Stimulated activated CD4-positive, alpha-beta T cell treated with anti-CD3 and anti-CD28 coated beads, Interleukin-15, amount 100 ng/mL, for 48 hours (primary cell): ENCODE measurements around the gene KDR.

Experiments used
- DNase-seq, 2 donors: peaks; one replicate each; pipeline ENCODE4 v3.0.0-alpha.2; 2020; ENCODE audit warnings: low read depth in 2 of 2

KDR gene

DNA sequence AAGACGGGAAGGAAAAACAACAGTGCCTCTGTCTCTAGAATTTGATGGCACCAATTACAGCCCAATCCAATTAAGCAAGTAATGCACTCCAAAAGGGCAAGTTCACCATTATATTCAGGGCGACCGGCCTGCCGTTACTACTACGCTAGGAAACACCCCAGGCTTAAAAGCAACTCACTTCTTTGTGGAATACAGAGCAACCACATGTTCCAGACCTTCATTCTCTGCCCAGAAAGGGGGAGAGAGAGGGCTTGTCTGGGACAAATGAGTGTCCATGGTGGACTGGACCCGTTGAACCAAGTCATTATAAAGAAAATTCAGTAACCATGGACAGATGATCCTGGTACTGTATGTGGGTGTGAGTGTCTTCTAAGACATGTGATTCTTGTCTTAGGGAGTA is 1.6 kb downstream of the KDR start:
- DNase-seq: no peak

DNA sequence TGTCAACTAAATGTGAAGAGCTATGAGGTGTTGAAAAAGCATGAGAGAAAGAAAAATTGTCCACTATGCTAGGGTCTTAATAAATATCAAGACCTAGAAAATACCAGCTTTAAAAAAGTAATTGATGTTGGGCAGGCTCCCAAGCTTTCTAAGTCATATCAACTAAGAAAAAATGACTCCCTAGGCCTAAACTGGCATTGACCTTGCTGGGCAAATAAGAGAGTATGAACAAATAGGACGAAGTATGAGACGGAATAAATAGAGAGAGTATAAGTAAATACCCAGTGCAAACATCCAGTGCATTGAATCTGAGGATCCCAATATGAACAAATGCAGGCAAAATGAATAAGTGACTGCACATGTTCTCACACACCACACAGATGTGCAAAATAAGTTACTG is 3.2 kb downstream of the KDR start:
- no peak for DNase-seq

DNA sequence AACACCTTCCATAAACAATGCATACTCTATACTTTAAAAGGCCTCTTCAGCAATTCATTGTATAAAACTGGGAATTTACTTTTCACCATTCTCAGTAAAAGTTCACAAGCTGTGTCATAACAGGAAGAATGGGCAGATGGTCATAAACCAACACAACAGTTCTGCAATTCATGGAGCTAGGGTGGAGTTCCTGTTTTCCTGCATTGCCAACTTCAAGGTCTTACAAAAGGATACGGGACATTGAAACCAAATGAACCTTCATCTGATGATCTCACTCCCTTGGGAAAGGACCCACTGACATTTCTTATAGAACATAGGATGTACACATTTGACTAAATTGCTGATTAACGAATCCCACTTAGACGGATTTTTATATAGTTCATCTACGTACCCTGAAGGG is 4.1 kb downstream of the KDR start:
- no peak for DNase-seq

DNA sequence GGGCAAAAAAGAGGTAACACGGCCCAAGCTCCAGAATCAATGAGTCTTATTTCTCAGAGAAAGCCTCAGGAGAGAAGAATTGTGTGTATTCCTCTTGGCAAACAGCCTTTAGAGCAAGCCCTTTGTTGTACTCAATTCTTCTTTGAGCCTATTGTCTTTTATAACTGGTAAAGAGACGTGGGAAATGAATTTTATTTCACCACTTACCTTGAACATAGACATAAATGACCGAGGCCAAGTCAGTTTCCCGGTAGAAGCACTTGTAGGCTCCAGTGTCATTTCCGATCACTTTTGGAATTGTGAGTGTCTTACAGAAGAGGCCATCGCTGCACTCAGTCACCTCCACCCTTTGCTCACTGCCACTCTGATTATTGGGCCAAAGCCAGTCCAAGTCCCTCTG is 7.0 kb downstream of the KDR start:
- no peak for DNase-seq

DNA sequence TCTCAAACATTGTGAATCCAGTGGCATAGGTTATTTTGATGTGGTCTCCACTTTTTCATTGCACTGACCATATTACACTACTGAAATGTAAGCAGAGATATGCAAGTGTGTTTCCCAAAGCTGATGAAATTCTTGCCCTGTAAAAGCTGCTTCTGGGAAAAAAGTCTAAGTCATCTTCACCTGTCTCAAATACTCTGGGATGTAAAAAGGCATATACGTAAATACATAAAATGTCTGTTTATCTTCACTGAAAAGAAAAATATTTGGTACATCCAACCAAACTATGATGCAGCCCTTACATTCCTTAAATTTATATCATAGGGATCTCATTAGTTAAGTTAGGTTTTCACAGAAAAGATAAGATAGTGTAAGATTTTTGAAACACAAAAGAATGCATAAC is 7.9 kb downstream of the KDR start:
- DNase-seq: no peak

DNA sequence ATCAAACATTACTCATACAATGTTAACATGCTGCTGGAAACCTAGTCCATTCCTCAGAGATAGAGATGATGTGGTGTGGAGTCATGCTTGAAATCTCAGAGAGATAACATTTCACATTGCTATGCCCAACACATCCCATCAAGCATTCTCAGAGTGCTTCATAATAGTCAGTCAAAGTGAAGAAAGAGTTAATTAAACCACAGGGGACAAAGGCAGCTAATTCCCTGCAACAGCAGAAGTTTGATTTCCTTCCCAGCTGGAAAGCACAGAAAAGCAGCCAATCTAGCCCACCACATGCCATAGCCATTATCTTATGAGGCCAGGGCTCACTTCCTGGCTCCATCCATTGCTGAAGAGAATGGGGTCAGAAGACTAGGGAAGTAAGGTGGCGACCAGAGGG is 8.9 kb downstream of the KDR start:
- DNase-seq: no peak

- no peak for DNase-seq
Observed at GRCh38 chr4:55111601-55112000, 13.8 kb downstream of the KDR start.

- DNase-seq: no peak
Observed at GRCh38 chr4:55110131-55110530, 15.3 kb downstream of the KDR start.

DNA sequence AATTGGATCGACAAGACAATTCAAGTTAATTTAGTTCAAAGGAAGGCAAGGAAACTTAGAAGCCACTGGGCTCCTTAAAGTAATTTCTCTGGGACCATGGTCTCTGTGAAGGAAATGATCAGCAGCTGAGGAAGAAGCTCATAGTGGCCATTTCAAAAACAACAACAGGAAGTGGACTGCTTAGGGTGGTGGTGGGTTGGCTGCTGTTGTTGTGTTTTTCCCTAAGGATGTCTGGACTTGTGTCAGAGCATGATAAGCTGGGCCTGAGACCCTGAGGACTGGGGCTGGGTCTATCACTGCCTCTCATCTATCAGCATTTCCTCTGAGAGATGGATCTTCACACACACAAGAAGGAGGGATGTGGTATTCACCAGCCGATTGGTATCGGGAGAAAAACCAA is 18.3 kb downstream of the KDR start:
- DNase-seq: no peak

- DNase-seq: no peak
Observed at GRCh38 chr4:55103224-55103623, 22.2 kb downstream of the KDR start.

GRCh38 chr4:55099816-55100215 is 25.6 kb downstream of the KDR start:
- no peak for DNase-seq

DNA sequence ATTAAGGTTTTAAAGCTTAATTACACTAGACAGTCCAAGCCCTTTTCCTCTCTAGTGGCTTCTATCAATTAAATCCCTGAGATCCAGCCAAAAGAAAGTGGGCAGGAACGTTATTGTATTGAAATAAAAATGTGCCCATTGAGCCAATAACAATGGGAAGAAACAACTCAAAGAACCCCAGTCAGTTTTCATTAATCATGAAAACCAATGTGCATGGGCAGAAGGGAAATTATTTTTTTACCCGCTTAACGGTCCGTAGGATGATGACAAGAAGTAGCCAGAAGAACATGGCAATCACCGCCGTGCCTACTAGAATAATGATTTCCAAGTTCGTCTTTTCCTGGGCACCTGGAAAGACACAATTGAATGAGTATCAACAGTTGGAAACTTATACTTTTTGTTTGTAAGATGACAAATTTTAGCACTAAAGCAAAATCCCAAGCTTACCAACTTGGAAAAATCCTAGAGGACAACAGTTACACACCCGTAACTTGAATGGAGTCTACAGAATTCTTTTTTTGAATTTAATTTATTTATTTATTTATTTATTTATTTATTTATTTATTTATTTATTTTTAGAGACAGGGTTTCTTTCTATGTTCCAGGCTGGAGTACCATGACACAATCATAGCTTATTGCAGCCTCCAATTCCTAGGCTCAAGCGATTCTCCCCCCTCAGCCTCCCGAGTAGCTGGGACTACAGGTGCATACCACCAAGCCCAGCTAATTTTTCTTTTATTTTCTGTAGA is 26.8 kb downstream of the KDR start:
- DNase-seq: no peak

GRCh38 chr4:55096619-55097018 is 28.8 kb downstream of the KDR start:
- no peak for DNase-seq

DNA sequence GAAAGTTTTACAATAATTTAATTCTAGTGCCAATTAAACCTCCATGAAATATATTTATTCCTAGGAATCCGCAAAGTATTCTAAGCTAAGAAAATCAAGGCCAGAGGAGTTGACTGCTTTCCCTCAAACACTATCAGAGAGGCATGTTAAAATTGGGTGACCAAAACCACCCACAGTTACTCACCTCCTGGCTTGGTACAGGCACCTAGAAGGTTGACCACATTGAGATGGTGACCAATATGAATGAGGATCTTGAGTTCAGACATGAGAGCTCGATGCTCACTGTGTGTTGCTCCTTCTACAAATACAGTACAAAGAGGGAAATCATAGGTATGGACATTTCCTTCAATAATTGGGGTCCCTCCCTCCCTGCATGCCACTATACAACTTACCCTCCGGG is 29.4 kb downstream of the KDR start:
- DNase-seq: no peak

GRCh38 chr4:55092504-55092903 is 32.9 kb downstream of the KDR start:
- no peak for DNase-seq

GRCh38 chr4:55089916-55090315 is 35.5 kb downstream of the KDR start:
- DNase-seq: no peak

DNA sequence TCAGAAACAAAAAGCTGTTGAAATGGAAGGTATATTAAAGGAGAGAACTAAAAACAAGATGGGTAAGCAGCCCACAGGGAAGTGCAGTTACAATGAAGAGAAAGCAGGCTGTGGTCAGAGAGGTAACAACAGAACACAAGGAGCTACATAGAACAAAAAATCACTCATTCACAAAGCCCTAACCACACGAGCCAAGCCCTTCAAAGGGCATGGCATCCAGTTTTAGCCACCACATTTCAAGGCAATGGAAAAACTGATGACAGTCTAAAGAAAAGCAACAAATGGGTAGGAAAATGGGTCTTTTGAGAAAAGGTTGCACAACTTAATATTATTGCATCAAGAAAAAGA is 37.5 kb downstream of the KDR start:
- no peak for DNase-seq

- no peak for DNase-seq
Observed at GRCh38 chr4:55087009-55087912, 38.1 kb downstream of the KDR start.

DNA sequence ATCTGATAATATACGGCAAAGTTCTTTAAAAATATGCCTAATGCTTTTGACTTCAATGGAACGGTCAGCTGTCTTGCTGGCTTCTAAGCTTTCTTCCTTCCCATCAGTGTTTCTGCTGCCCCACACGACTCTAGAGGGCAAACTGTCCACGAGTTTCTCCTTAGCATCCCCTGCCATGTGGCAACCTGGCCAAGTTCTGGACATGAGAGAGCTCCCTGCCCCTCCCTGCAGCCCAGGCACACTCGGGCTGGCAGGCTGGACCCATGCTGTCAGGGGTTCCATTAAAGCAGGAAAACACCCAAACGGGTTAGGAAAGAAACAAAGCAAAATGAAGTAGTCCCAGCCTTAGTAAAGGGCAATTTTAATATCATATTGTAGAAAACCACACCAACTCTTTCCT is 38.8 kb downstream of the KDR start:
- DNase-seq: no peak

- no peak for DNase-seq
Observed at GRCh38 chr4:55083735-55084134, 41.7 kb downstream of the KDR start.

DNA sequence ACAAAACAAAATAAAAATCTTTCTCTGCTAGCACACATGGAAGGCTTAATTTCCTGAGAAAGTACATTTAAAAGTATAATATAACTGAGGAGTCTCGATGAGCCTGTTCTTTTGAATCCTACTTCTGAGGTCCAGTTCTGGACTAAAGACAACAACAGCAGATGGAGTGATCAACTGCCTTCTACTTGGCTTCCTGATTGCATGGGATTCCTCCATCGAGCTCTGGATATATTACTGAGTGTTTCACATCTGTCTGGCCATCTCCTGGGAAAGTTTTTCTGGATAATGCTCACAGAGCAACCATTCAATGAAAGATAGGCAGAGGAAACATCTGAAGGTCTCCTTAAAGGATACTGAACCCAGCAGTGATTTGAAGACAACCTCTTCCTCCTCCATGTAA is 42.6 kb downstream of the KDR start:
- DNase-seq: no peak

- DNase-seq: no peak
Observed at GRCh38 chr4:55080174-55080865, 45.1 kb downstream of the KDR start.
